Ramos (cell line): ENCODE data around the gene ANKAR.
"Not testable (repeated sequence)": the region's sequence is repeated elsewhere in the genome, so short reads cannot be mapped to it uniquely, and the experiment has no call there.

ENCODE experiments used
- in situ Hi-C: fragments of 300-500 bp; cut with MboI; formaldehyde crosslinking; loops from one replicate; pipeline ENCODE4 v1.14.3; 2022; ENCODE audit warnings: low sequenced_read_pairs; ENCODE audit not compliant: unreplicated experiment

ANKAR gene

DNA sequence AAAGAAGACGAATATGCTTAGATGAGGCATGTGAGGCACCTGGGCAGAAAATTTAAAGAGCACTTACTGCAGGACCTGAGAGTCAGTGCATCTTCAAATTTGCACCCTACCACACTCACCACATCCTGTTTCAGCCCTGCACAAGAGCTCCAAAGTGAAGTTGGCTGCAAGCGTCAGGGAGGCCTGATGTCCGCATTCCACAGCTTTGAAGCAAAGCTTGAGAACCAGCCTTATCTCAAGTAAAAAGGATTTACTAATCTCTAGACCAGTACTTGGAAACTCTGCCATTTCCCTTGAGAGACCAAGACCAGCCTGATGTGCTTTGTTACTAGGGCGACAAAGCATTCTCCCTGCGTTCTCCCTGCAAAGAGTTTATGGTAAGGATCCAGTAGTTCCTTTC lies 16.6 kb upstream of the ANKAR start:
- in situ Hi-C loops, result no loop called here

DNA sequence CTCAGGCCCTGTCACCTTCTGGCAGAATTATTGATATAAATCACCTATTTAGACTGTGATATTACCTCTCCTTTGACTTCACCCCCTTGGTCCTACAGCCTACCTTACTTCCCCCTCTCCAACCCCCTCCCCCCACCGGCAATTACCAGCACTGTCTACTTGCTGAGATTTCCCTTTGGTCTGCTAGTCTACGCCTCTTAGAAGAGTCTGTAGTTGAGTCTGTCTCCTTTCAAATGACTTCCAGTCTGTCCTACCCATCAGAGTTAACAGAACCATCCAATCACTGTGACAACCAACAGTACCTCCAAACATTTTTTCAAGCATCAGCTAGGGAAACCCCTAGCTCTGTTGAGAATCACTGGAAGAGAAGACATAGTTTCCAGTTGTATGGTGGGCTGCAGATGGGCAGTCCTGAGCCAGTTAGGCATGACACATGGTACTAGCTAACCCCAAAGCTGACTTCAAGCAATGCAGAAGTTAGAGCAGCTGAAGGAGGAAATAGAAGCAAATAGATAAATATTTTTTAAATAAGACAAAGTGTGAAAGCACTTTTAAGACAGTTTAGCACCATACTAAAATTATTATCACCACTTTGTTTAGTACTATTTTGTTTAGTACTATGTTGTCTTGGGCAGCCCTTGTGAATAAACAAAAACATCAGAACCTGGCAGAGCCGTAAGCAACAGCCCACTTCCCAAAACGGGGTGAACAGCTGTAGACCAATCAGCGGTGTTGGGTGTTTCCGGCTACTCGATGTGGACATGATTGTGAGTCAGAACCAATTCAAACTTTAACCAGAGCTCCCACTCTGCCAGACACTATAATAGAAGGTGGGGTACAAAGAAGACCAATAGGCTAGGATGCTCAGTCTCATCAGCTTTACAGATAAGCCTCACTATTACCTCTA lies 15.9 kb upstream of the ANKAR start:
- in situ Hi-C loops, result no loop called here

DNA sequence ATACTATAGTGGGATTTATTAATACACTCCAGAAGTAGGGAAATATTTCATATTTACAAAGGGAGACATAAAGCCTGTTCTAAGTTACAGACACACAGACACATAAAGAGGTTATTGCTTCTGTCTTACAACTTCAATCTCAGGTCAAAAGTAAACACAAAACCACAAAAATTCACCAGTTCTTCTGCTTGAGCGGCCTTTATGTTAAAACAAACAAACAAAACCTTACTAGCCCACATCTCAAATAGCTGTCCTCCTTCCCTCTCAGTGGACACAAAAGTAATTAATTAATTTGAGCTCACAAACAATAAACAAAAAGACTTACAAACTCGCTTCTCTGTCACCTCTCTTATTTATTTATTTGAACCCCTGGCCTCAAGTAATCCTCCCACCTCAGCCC lies 14.7 kb upstream of the ANKAR start:
- in situ Hi-C loops, result no loop called here

DNA sequence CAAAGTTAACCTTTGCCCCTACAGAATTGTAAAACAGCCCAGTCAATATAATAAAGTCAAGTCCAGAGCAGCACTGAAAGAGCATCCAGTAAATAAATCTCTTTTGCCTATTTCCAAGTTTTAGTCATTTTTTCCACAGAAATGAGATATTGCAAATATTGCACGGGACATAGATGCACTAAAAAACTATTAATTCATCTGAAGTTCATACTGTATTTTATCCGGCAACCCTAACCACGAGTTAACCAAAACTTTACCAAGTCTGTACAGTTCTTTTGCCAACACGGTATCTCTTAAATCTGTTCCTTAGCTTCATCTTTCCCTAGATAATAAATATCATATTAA lies 13.7 kb upstream of the ANKAR start:
- in situ Hi-C loops, result no loop called here

DNA sequence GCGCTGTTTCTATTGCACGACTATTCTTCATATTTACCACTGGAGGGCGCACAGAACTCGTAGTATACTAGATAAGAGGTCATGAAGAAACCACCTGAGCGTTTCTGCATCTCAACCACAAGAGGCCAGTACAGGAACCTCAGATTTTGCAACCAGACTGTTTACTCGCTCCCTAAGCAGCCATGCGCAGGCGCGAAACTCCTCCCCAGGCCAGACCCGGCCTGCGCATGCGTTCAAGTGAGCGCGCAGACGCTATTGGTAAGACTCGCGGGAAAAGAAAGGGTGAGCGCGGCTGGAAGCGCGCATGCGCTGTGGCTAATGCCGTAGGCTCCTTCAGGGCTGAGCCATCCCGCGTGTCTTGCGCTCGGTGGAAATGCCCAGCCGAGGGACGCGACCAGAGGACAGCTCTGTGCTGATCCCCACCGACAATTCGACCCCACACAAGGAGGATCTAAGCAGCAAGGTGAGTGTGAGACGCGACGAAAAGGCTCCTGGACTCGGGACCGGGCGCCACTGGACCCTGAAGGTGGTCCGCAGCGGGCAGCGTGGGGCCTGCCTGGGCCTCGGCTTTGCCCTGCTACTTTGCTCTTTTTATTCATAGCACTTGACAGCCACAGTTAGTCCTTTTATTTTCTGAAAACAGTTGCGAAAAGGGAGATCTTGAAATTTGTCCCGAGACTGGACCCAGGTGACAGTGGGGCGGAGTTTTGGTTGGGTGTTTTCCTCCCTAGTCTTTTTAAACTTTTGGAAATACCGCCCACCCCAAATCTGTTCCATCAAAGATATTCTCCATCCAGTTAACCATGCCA lies 13.1 kb upstream of the ANKAR start, which contains the start of gene ASNSD1:
ASNSD1 (plus strand) TSS at position 312 of the 809 bp plus-strand sequence. CDS start 4,674 bp downstream, outside the sequence.
- in situ Hi-C loops, result no loop called here

DNA sequence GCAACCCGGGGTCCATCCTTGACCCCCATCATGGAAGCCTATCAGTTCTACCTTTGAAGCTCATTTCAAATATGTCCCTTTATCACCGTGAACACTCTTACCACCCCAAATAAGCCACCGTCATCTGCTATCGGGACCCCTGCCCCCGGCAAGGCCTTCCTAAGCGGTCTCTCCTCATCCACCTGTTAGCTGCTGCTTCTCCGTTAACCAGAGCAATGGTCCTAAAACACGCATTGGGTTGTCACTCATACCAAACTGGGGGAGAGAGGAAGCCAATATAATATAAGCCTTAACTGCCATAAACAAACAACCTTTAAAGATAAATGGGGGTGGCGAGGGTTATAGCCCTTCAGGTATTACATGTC lies 12.5 kb upstream of the ANKAR start:
- in situ Hi-C loops, result no loop called here

DNA sequence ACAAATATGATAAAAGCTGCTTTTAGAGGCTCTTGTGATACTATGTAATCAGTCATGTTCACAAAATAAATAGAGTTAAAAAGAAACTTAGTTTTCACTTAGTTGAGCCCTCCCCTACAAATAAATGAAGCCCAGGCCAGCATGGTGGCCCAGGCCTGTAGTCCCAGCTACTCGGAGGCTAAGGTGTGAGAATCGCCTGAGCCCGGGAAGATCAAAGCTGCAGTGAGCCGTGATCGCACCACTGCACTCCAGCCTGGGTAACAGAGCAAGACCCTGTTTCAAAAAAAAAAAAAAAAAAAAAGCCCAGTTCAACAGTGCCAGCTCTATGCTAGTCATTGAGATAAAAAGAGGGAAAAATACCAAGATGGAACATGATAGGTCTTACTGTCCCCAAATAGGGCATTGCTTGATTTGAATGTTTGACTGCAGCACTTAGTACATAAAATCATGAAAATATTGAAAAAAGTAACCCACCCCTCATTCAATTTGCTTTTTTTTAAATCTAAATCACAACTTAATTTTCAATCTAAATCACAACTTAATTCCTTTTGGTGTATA lies 11.7 kb upstream of the ANKAR start:
- in situ Hi-C loops, result no loop called here

DNA sequence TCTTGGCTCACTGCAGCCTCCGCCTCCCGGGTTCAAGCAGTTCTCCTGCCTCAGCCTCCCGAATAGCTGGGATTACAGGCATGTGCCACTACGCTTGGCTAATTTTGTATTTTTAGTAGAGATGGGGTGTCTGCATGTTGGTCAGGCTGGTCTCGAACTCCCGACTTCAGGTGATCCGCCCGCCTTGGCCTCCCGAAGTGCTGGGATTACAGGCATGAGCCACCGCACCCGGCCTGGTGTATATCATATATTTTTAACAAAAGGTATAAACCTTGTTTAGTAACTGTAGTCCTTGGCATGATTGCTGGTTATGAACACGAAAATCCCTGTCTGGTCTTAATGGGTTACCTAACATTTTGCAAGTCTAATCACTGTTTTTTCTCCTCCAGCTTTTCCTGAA lies 11.2 kb upstream of the ANKAR start:
- in situ Hi-C loops, result not testable (repeated sequence)

DNA sequence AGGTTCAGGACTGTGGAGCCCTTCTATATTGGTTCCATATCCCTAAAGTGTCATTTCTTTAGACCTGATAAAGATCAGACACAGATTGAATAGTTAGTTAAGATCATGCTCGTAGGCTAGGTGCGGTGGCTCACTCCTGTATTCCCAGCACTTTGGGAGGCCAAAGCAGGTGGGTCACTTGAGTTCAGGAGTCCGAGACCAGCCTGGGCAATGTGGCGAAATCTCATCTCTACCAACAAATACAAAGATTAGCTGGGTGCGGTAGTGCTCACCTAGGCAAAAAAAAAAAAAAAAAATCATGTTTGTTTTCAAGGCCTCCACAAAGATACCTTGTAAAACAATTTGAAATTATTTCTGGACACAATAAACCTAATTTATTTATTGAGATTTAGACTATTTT lies 4.6 kb upstream of the ANKAR start:
- in situ Hi-C loops, result no loop called here

DNA sequence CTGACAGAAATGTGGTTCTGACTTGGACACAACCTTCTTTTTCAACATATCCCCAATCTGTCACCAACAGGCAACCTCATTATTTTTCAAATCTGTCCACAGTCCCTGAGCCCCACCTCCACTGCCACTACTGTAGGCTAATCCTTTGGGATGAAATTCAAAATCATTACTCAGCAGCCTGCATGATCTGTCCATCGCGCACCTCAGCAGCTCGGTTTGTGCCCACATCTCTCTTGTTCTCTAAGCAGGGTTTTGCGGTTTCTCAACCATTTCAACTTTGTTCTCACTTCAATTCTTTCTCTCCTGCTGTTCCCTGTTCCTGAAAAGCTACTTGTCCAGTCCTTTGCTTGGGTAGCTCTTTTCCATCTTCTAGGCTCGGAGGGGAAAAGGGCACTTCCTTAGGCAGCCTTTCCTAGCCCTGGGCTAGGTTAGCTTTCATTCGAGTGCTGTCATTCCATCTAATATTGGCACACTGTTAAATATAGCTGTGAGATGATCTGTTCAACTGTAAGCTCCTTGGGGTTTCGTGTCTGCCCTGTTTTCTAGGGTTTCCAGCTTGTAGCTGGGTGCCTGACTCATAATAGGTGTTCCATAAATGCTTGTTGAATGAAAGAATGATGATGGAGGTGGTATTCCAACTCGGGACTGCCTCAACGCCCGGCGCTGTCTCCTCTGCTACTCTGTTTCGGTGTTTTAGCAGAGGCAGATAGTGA lies 653 bp upstream of the ANKAR start:
- in situ Hi-C loops, result no loop called here

DNA sequence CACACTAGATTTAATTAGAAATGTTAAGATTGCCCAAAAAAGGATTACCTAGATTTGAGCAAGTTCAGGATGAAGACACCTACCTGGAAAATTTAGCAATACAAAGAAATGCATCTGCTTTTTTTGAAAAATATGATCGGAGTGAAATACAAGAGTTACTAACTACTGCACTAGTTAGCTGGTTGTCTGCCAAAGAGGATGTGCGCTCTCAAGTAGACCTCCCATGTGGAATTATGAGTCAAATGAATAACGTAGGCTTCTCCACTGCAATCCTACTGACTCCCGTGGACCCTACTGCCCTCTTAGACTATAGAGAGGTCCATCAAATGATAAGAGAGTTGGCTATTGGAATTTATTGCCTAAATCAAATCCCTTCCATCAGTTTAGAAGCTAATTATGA lies 2.0 kb downstream of the ANKAR start:
- in situ Hi-C loops, result no loop called here

DNA sequence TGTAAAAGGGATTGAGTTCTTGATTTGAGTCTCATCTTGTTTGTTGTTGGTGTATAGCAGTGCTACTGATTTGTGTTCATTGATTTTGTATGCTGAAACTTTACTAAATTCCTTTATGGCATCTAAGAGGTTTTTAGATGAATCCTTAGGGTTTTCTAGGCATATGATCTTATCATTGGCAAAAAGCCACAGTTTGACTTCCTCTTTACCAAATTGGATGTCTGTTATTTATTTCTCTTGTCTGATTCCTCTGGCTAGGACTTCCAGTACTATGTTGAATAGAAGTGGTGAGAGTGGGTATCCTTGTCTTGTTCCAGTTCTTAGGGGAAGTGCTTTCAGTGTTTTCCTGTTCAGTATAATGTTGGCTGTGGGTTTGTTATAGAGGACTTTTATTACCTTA lies 4.8 kb downstream of the ANKAR start:
- in situ Hi-C loops, result no loop called here

DNA sequence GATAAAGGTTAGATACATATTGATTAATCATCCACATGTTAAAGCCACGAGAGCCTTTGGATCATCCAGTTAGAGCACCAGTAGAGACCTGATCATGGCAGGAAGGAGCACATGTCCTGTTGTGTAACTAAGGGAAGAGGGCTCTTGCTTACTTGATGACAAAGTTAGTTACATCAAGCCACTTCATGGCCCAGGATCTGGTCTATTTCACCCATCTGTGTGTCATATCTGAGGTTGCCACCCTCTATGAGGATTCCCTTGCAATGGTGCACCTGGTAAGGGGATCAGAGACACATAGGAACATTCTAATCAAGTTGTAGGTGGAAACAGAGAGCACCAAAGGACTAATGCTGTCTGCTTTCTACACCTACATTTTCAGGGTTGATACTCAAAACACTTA lies 6.7 kb downstream of the ANKAR start:
- in situ Hi-C loops, result no loop called here

DNA sequence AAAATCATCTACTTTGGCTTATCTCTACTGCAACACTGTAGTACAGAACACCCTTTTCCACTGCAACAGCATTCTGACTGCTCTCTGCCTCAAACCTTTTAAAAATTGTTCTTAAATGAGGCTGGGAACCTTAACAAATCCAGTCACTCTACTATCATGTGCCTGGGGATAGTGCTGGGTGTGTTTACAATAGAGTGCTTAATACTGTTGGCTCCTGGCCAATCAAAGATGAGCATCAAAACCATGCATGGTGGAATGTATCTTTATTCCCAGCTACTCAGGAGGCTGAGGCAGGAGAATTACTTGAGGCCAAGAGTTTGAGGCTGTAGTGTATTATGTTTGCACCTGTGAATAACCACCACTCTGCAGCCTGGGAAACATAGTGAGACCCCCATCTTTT lies 7.4 kb downstream of the ANKAR start:
- in situ Hi-C loops, result no loop called here

DNA sequence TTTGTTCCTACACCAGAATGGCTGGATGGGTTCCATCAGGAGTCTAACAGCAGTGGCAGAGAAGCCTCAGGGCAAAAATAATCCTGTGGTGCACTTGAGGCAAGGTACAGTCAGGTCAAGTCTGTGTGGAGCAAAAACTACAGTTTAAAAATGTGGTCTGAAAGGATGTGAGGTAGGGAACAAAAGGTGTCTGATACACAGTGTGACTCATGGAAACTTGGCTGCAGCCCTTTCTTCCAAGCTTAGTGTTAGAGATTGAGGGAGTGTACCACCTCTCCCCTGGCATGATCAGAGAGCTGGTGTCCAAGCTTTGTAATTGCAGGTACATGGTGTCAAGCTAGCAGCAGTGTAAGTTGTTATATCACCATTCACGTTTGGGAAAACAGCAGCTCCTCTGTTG lies 8.9 kb downstream of the ANKAR start:
- in situ Hi-C loops, result no loop called here

DNA sequence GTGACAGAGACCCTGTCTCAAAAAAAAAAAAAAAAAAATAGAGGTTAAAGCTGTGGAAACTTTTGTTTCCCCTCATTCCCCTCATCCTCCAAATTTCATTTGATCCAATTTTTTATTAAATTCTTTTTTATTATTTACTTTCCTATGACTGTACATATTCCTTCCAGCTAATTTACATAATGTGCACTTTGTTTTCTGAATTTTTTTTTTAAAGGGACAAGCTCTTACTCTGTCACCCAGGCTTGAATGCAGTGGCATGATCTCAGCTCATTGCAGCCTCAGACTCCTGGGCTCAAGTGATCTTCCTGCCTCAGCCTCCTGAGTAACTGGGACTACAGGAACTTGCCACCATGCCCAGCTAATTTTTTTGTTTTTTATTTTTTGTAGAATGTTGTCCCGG lies 10.3 kb downstream of the ANKAR start:
- in situ Hi-C loops, result no loop called here

DNA sequence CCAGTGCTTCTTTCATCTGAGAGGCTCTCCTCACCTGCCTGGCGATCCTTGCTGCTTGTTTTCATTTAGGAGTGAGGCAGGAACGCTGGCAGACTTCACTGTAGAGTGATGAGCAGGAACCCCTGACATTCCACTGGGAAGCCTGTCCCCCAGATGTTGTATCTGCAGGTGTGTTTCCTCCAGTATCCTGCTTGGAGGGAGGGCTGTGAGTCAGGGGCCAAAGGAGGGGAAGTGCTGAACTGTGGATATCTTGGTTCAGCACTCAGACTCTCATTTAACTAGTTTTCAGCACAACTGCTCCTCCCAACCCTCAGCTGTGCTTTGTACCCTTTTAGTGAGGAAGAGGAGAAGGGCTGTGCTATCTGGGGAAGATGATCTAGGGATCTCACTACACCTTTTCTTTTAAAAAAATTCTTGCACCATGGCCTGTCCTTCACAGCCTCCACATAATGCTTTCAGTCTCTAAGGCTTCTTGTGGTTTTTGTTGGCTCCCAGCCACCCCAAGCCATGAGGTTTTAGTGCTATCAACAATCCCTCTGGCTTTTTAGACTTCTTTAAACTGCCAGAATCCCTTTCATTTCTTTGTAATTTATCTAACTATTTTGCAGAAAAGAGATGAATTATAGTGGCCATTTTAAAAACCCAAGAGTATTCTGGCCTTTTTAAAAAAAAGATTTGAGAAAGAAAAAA lies 11.2 kb downstream of the ANKAR start:
- in situ Hi-C loops, result no loop called here

DNA sequence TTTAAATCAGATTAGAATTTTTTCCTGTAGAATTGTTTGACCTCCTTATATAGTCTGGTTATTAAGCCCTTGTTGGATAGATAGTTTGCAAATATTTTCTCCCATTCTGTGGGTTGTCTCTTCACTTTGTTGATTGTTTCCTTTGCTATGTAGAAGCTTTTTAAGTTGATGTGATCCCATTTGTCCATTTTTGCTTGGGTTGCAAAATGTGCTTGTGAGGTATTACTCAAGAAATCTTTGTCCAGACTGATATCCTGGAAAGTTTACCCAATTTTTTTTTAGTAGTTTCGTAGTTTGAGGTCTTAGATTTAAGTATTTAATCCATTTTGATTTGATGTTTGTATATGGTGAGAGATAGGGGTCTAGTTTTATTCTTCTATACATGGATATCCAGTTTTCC lies 13.3 kb downstream of the ANKAR start:
- in situ Hi-C loops, result not testable (repeated sequence)

DNA sequence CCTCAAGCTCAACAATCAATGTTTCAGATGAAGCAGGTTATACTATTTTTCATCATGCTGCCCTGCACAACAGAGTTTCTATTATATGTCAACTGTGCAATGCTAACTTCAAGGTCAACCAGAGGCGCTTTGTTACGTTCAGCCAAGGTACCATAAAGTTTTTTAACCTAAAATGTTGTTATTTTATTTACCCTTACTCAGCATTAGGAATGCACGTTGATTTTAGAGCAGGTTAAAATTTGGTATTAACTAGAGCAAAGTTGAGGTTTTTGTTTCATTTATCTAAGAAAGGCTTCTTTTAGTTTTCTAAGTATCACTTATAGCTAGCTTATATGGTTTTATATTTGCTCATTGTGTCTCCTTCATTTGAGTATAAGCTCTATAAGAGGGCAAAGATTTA lies 21.8 kb downstream of the ANKAR start:
- in situ Hi-C loops, result no loop called here
